Measurements from ENCODE around the gene QRICH1.

QRICH1 gene, protein sequence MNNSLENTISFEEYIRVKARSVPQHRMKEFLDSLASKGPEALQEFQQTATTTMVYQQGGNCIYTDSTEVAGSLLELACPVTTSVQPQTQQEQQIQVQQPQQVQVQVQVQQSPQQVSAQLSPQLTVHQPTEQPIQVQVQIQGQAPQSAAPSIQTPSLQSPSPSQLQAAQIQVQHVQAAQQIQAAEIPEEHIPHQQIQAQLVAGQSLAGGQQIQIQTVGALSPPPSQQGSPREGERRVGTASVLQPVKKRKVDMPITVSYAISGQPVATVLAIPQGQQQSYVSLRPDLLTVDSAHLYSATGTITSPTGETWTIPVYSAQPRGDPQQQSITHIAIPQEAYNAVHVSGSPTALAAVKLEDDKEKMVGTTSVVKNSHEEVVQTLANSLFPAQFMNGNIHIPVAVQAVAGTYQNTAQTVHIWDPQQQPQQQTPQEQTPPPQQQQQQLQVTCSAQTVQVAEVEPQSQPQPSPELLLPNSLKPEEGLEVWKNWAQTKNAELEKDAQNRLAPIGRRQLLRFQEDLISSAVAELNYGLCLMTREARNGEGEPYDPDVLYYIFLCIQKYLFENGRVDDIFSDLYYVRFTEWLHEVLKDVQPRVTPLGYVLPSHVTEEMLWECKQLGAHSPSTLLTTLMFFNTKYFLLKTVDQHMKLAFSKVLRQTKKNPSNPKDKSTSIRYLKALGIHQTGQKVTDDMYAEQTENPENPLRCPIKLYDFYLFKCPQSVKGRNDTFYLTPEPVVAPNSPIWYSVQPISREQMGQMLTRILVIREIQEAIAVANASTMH

DNA sequence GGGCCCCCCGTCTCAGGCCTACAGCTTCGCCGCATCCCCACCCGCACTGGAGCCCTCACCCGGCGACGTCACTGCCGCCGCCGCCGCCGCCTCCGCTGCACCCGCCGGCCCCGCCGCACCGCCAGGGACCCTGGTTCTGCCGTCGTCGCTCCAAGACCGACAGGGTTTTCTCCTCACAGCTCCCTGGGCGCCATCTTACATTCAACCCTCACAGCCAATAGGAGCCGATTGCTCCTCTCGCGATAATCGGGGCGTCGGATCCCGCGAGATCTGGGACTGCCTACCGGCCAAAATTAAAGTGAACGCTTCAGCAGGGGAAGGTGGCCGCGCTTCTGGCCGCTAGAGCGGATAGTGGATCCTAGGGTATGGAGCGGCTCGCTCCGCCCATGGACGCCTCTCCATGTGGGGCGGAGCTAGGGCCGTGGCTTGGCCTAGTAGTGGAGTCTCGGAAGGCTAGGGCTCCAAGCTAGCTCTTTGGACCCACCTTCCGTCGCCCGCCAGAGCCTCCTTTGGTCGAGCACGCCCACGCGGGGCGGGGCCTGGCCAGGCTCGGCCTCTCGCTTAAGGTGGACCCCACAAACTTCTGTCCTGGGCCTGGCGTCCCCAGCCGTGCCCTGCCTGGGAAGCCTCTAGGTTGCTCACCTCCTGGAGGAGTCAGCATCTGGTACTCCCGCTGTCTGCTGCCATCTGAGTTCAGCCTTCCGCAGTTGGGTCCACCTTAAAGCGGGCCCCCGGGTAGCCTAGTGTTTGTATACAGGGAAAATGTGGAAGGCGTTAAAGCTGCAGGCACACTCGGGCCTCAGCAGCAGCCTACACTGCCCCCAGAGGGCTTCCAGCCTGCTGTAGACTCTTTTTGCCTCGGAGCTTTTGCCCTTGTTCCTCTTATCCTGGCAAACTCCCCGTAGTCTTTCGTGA, at the start of gene QRICH1:
Gene QRICH1, minus strand, starts transcription at position 219 of the 915 bp plus-strand sequence. CDS start 17,054 bp downstream, outside the sequence.
- peak; percentile 96 to 97 for DNase-seq

DNA sequence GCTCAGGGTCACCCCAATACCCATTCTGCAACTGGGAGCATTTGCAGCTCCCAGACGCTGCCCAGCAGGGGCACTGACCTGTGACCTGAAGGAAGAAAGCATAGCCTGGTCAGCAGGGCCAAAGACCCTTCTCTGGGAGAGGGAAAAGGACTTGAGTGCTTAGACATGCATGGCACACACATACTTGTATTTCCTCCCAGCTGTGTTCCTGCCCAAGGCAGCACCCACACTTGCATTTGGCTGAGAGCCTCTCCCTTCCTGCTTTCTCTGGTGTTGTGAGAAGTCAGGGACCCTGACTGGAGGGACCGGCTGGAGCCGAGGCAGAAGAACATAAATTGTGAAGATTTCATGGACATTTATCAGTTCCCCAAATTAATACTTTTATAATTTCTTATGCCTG, 46.2 kb upstream of the QRICH1 start:
- no peak for DNase-seq

DNA sequence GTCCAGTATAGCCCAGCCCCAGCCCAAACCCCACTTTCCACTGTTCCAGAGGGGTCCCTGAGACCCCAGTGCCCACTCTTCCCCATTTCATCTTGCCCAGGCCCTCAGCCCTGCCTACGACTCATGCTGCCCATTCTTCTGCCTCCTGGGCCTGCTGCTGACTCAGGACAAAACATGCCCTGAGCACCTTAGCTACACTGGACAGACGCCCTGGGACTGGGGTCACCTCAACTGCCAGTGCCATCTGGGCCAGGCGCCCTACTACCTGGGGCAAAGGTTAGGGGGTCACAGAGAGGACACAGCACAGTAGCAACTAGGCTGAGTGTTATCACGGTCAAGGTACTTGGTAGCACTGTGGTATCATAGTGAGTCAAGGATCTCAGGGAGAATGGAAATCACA, 41.6 kb upstream of the QRICH1 start:
- no peak for DNase-seq

GRCh38 chr3:49134471-49135265, 40.8 kb upstream of the QRICH1 start:
- no peak for DNase-seq

DNA sequence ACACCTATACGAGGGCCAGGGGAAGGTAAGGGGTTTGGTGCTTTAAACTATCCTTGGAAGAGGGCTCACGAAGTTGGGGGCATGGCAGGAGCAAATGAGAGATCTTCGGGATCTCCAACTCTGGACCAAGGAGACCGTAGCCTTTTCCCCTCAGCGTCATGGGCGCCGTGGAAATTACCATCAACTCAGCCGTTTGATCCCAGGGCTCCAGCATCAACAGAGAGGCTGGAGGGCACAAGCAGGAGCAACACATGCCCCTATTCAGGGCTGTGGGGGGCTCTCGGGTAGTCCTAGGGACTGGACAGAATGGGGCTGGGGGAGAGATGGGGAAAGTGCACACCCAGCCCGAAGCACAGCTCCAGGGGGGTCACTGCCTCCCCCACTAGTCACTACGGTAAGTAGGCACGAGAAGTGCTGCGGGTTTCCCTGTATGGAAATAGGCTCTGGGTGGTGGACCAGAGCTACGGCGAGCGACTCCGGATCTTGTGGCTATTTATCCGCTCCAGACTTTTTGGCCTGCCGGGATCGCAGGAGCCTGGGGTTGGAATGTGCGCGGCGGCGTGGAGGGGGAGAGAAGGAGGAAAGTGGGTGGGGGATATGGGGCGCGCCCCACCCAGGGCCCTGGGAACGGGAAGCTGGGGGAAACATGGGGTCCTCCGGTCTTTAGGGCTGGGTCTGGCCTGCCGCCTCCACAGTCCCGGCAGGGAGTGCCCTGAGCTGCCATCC, 39.5 kb upstream of the QRICH1 start:
- DNase-seq, result peak; percentile 55 to 83

DNA sequence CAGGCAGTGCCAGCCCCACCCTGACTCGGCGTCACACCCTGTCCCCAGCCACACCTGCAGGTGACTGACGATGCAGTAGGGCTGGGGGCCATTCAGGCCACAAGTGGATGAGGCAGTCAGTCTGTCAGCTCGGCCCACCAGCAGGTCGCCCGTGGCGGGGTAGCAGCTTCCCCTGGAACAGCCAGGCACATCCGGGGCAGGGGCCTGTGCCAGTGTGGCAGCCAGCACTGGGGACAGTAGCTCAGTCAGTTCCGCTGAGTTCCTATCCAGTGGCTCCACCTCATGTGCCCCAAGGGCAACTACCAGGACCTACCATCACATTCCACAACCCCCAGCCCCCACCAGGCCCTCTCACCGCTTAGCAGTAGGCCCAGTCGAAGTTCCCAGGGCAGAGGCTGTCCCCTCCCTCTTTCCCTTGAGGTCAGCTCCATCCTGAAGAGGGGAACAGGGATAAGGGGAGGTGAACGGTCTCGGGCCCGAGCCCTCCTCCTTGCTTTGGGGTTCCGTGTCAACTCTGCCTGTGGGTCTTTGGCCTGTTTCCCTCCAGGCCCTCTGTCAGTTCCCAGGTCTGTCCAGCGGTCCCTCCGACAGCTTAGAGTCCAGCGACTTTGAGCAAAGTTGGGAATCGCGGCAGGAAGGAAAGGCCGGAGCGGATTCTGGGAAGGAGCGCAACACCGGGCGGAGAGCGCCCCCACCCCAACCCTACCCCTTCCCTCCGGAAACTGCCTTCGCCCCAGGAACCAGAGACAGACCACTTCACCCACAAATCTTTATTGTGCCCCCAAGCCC, 38.8 kb upstream of the QRICH1 start, which contains the start of gene LAMB2:
Gene LAMB2, minus strand, starts transcription at position 614 of the 789 bp plus-strand sequence. Its CDS starts 183 bp downstream, at position 431.
- DNase-seq, result peak; percentile 50 to 56

DNA sequence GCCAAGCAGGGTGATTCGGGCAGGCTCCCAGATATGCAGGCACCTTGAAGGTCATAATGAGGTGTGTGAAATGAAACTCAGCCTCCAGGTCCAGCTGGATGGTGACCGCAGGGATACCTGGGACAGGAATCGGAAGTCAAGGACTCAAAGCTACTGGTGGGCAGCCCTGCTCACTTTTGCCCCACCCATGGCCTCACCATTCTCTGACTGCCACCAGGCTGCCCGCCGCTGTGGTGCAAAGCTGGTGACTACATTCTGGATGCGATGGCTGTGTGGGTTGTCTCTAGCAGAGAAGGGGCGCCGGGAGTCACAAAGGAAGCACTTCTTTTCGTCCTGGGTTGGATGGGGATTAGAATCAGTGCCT, 38.2 kb upstream of the QRICH1 start:
- no peak for DNase-seq

DNA sequence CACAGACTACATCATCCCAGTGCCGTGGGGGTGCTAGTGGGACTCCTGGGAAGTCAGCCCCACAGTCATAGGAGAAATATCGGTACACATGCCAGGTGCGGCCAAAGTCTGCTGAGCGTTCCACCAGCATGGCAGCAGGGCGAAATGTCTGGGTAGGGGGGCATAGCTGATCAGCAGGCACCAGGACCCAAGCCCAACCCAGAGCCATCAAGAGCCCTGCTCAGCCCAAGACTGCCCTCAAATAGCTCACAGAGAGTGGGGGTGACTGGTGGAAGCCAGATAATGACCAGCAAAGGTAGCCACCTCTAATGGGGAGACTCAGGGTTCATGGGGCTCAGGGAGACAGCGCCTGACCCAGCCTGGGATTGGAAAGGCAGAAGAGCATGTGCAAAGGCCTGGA, 37.7 kb upstream of the QRICH1 start:
- DNase-seq, result no peak

DNA sequence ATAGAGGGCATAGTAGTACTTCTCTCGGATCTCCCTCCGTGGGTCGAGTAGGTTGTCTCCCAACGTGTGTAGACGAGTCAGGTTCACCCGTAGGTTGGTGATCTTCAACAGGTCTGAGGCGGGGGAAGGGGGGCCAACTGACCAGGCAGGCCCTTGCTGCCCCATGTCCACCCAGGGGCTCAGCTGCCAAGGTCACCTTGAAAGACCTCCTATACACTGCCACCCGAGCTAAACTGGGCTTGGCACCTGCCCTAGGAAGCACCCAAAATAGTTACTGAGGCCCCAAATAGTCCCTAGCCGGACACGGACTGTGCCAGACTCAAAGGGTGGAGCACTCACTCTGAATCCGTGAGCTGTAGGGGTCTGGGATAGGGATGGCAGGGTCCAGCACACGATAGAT, 37.2 kb upstream of the QRICH1 start:
- DNase-seq, result no peak

- no peak for DNase-seq
Observed at GRCh38 chr3:49124991-49125670, 31.3 kb upstream of the QRICH1 start.

DNA sequence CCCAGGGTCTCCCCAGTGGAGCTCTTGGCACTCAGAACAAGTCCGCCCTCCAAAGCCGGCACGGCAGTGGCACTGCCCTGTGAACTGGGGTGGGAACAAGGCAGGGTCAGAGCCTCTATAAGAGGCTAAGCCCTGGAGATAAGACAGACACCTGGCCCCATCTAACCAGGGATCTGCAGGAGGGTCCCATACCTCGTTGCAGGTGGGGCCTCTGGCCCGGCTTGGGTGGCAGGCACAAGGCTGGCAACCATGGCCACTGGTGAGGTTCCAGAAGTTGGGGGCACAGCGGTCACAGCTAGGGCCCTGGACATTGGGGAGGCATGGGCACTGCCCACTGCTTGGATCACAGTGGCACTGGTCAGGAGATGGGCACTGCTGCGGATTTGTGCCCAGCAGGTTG, 30.3 kb upstream of the QRICH1 start:
- no peak for DNase-seq

DNA sequence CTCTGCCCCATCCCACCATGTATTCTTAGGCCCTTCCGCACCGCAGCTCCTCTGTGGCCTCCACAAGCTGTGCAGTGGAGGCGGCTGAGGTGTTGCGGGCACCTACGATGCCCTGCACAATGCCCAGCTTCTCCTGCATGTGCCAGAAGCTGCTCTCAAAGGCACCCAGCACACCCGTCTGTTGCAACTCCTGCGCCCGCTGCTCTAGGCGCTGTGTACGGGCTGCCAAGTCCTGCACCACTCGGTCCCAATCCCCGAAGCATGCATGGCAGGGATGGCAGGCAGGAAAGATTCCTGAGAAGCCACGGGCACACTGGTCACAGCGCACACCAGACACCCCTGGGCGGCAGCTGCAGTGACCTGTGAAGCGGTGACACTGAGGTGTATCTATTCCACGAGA, 29.8 kb upstream of the QRICH1 start:
- no peak for DNase-seq

DNA sequence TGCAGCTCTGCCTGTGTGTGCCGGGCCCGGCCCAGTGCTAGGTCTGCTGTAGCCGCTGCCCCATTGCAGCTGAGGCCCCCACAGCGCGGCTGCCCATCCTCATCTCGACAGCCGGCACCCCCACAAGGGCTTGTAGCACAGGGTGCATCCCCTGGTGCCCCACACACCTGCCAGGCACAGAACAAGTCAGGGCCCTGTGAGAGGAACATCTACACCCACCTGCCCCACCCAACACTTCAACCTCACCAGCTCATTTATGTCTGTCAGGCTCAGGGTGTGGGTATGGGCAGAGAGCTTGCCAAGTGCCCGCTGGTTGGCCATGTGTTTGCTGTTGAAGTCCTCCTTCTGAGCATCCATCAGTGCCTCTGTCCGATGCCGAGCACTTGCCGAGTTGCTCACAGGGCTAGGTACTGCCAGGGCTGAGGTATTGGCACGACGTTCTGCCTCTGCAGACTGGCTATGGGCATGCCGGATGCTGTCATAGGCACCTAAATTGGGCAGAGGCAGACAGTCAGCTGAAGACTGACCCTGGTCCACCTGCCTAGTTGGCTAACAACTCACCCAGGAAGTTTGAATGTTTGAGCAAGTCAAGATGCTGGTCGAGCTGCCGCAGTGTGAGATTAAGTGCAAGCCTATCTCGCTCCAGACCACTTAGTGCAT, 29.1 kb upstream of the QRICH1 start:
- DNase-seq, result no peak

DNA sequence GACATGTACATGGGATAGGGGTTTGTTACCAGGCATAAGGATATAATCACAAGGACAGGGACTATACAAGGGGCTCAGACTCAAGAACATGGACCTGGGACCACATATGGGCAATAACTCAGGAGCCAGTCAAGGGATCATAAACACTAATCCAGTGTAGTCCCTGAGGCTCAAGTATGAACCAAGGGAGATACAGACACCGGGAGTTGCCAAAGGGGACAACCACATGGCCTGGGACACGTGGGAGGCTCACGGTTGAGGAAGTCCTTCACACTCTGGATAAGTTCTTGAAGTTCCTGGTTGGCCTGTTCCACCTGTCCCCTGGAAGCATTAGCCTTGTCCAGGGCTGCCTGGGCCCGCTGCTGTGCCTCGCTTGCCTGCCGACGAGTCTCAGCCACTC, 28.6 kb upstream of the QRICH1 start:
- DNase-seq, result no peak

- no peak for DNase-seq
Observed at GRCh38 chr3:49122022-49122421, 28.2 kb upstream of the QRICH1 start.

DNA sequence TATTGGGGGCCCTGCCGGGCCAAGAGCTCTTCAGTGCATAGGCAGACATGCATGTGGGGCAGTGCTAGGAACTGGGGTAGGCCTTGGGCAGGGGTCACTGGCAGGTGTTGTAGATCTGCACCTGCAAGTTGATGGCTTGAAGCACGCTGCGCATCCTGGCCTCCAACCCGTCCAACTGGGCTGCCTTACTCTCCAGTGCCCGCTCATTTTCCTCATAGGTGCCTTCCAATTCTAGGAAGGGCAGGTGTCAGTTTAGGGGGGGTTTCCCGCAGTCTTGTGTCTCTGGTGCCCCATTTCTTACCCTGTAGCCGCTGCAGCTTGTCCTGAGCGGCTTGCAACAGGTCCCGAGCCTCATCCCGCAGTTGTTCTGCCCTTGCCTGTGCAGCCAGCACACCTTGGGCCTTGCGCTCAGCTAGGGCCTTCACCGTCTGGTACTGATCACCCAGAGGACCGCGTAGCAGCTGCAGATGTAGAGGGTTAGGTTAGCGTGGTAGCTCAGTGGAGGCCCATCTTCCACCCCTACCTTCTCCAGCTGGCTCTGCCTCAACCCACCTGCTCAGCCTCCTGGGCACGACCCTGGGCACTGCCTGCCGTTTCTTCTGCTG, 27.4 kb upstream of the QRICH1 start:
- no peak for DNase-seq

- peak; percentile 90 to 92 for DNase-seq
Observed at GRCh38 chr3:49120438-49121131, 26.7 kb upstream of the QRICH1 start, which contains the start of gene USP19. USP19 (minus strand) TSS chr3:49120823; CDS start chr3:49119145, 1,678 bp downstream.

DNA sequence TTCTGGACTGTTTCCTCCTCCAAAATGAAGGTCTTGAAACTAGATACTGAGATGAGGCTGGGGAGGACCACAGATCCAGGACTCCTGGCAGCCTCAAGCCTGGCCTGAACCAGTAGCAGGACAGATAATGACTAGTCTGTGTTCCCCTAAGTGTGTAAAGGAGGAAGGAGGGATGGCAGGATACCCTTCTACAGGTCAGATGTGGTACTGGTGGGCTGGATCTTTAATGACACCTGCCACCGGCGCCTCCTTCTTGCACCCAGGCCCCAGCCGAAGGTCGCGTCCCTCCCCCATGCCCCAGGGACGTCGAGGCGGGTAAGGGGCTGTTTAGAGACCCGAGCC, 26.2 kb upstream of the QRICH1 start:
- DNase-seq, result no peak
